Small intestine (tissue), 7 donors: ENCODE data around the gene MTG2. TPM values are rescaled to one million over a fixed set of nuclear protein-coding genes. Genes with fewer than 3 reads are reported as not detected.

ENCODE experiments used
- DNase-seq, 2 donors: peaks; one replicate each; pipeline versions ENCODE4 v3.0.0 to v3.0.0-alpha.2; 2013
- FAIRE-seq: peaks from 2 replicates; lab custom pipeline; 2012; peaks lifted over from hg19 to GRCh38; lab: Jason Lieb, UNC
- H3K27ac ChIP-seq, 3 donors: one replicate each; pipeline ENCODE4 v1.5.1; 2013; ENCODE audit warnings: low read length in 2 of 3, mild to moderate bottlenecking in 2 of 3, control low read depth in 1 of 3, inconsistent platforms in 1 of 3, low read depth in 1 of 3, moderate library complexity in 1 of 3
- H3K27me3 ChIP-seq, 3 donors: one replicate each; pipeline ENCODE4 v1.6.1; 2013; ENCODE audit warnings: low read length in 3 of 3, inconsistent platforms in 1 of 3; ENCODE audit not compliant: control insufficient read depth in 3 of 3, insufficient read depth in 3 of 3
- H3K36me3 ChIP-seq, 3 donors: one replicate each; pipeline ENCODE4 v1.6.1; 2013; ENCODE audit warnings: low read length in 3 of 3, inconsistent platforms in 1 of 3, low read depth in 1 of 3, mild to moderate bottlenecking in 1 of 3, moderate library complexity in 1 of 3; ENCODE audit not compliant: control insufficient read depth in 3 of 3, insufficient read depth in 2 of 3
- H3K4me1 ChIP-seq, 3 donors: one replicate each; pipeline ENCODE4 v1.6.1; 2013; ENCODE audit warnings: low read length in 2 of 3, inconsistent platforms in 1 of 3, low read depth in 1 of 3, mild to moderate bottlenecking in 1 of 3, moderate library complexity in 1 of 3; ENCODE audit not compliant: control insufficient read depth in 3 of 3, insufficient read depth in 2 of 3
- H3K4me3 ChIP-seq, 3 donors: one replicate each; pipeline ENCODE4 v1.5.1; 2013; ENCODE audit warnings: low read length in 3 of 3, control low read depth in 1 of 3, inconsistent platforms in 1 of 3, low read depth in 1 of 3, mild to moderate bottlenecking in 1 of 3, moderate library complexity in 1 of 3
- H3K9me3 ChIP-seq, 2 donors: one replicate each; pipeline ENCODE4 v1.6.1; 2013; ENCODE audit warnings: low read depth in 1 of 2, low read length in 1 of 2; ENCODE audit not compliant: control insufficient read depth in 2 of 2, insufficient read depth in 1 of 2
- WGBS, 3 donors: extraction: QIAGEN DNeasy Blood & Tissue Kit; methylation state at CpG; one replicate each; pipeline ENCODE4 v1.1.7; 2013; 5-methylcytosine and 5-hydroxymethylcytosine counted together
- polyA plus RNA-seq, 4 donors: library from polyadenylated mRNA; stranded (reverse) in 3 of 4; unstranded in 1 of 4; fragments of 200-250 nt in 3 of 4; fragments of 120-200 nt in 1 of 4; gene quantifications; one replicate each; pipeline versions ENCODE4 v1.2.1 to v1.2.3, GENCODE V29; 2013
- donor health status: healthy with polysubstance abuse.
- donor health status: control.
- donor health status: control.
- donor health status: Bipolar disorder and iron deficiency.
- donor health status: healthy.

Gene MTG2
- polyA plus RNA-seq, 4 donors, result 24.9 to 39.4 (median 31.5) TPM

GRCh38 chr20:62235777-62236157, 52.9 kb downstream of the MTG2 start:
- Histone ChIP-seq H3K27ac (no peak overlapping the region), H3K9me3 (peaks cover 0 to 4% of the 10 kb centered on the region in 2 donors), H3K4me1 (peaks cover 4 to 8% (median 5%) of the 10 kb centered on the region in 3 donors), H3K4me3 (no peak overlapping the region), H3K27me3 (peaks cover 0 to 2% (median 0%) of the 10 kb centered on the region in 3 donors), H3K36me3 (peaks cover 0 to 4% (median 0%) of the 10 kb centered on the region in 3 donors)
- FAIRE-seq, result no peak
- WGBS, 3 donors, result 92 to 95% (median 95%) methylated on average over 9 of the region's 9 CpGs
- DNase-seq, result no peak

GRCh38 chr20:62236200-62236599, 53.4 kb downstream of the MTG2 start:
- FAIRE-seq, result no peak
- Histone ChIP-seq H3K9me3 (peaks cover 0 to 4% of the 10 kb centered on the region in 2 donors), H3K27me3 (peaks cover 0 to 2% (median 0%) of the 10 kb centered on the region in 3 donors), H3K4me1 (peaks cover 4 to 11% (median 5%) of the 10 kb centered on the region in 3 donors), H3K4me3 (no peak overlapping the region), H3K36me3 (peaks cover 0 to 9% (median 0%) of the 10 kb centered on the region in 3 donors), H3K27ac (no peak overlapping the region)
- 61 to 75% (median 68%) methylated on average over 6 of the region's 6 CpGs for WGBS, 3 donors
- no peak for DNase-seq

DNA sequence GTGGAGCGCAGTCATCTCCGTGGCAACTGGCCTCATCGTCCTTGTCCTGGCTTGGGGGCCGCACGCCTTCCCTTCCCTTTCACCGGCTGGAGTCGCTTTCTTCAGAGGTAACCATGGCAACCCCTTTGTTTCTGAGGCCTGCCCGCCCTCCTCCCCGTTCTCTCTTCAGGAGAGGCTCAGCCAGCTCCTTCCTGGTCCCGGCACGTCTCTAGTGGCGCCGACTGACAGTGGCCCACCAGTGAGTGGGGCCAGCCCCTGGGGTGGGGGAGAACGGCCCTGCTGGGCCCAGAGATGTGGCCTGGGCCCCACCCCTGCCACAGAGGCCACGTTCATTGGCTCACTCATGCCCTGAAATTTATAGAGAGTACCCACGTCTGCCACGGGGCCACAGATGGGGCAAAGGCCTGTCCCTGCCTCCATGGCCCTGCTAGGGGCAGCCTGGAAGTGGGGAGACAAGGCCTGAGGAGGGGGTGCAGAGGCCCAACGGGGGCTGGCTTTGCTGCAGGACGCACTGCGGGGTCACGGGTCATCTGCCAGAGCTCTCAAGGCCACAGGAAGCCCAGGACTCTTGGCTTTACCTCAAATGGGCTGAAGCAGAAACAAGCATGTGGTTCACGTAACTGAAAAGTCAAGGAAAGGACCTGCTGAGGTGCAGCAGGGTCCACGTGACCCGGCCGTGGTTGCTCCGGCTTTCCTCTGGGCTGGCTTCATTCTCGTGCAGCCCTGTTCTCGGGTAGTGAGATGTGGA, 54.1 kb downstream of the MTG2 start:
- Histone ChIP-seq H3K4me1 (peaks cover 4 to 14% (median 5%) of the 10 kb centered on the region in 3 donors), H3K27ac (no peak overlapping the region), H3K9me3 (peaks cover 0 to 4% of the 10 kb centered on the region in 2 donors), H3K4me3 (no peak overlapping the region), H3K36me3 (peaks cover 0 to 13% (median 0%) of the 10 kb centered on the region in 3 donors), H3K27me3 (peaks cover 0 to 2% (median 0%) of the 10 kb centered on the region in 3 donors)
- 67 to 81% (median 78%) methylated on average over 26 to 28 of the region's 28 CpGs for WGBS, 3 donors
- FAIRE-seq, result no peak
- no peak for DNase-seq

GRCh38 chr20:62237514-62237800, 54.6 kb downstream of the MTG2 start:
- peak overlapping the region in 1 of 3 donors; percentile 13 for H3K27ac ChIP-seq
- no peak overlapping the region for H3K4me3 ChIP-seq
- H3K9me3 ChIP-seq, result peaks cover 0 to 4% of the 10 kb centered on the region in 2 donors
- WGBS, 3 donors, result 18 to 61% (median 31%) methylated on average over 1 of the region's 1 CpG
- no peak for FAIRE-seq
- no peak for DNase-seq
- H3K36me3 ChIP-seq, result peaks cover 0 to 18% (median 0%) of the 10 kb centered on the region in 3 donors
- H3K27me3 ChIP-seq, result peaks cover 0 to 2% (median 0%) of the 10 kb centered on the region in 3 donors
- peaks cover 7 to 14% (median 9%) of the 10 kb centered on the region in 3 donors for H3K4me1 ChIP-seq

GRCh38 chr20:62237801-62238568, 55.2 kb downstream of the MTG2 start, which contains the start of gene OSBPL2:
Gene OSBPL2, plus strand, starts transcription at chr20:62238521. Its CDS starts 17,664 bp downstream, at chr20:62256185.
- Histone ChIP-seq H3K27me3 (peaks cover 0 to 2% (median 0%) of the 10 kb centered on the region in 3 donors), H3K4me3 (peak within 1 kb of the TSS; percentile 78 to 89 (median 84)), H3K36me3 (peaks cover 0 to 22% (median 0%) of the 10 kb centered on the region in 3 donors), H3K27ac (peak within 1 kb of the TSS; percentile 67 to 86 (median 71)), H3K4me1 (peaks cover 7 to 14% (median 9%) of the 10 kb centered on the region in 3 donors), H3K9me3 (peaks cover 0 to 4% of the 10 kb centered on the region in 2 donors)
- WGBS, 3 donors, result 2 to 4% (median 2%) methylated on average over 24 to 55 of the region's 55 CpGs
- no peak for FAIRE-seq
- peak; percentile 100 for DNase-seq

DNA sequence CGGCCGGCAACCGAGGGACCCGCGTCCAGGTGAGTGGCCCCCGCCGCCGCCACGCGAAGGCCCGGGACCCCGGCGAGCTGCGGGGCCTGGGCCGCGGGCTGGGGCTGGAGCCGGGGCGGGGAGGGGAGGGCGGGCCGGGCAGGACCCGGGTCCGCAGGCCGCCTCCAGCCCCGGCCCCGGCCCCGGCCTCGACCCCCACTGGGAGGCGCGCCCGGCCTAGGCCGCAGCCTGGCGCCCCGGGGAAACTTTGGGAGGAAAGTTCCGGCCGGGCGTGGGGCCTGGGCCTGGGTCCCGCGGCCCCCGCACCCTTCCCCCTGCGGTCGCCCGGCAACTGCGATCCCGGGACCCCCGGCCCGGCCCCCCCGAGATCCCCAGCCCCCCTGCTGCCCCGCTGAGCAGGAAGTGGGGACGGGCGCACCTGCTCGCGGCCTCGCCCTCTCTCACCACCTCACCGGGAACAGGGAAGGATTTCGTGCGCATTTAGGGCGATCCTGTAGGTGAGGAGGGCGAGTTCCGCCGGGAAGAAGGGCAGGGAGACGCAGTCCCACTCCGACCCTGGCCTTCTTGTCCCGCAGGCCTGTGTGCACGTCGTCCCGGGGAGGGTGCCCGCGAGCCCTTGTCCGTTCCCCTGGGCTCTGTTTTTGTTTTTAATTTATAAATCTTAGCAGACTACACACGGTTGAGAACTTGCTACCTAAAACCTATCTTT, 55.9 kb downstream of the MTG2 start:
- Histone ChIP-seq H3K27me3 (peaks cover 0 to 2% (median 0%) of the 10 kb centered on the region in 3 donors), H3K4me3 (peak overlapping the region; percentile 78 to 89 (median 84)), H3K9me3 (peaks cover 0 to 2% of the 10 kb centered on the region in 2 donors), H3K27ac (peak overlapping the region; percentile 67 to 86 (median 71)), H3K4me1 (peaks cover 7 to 14% (median 9%) of the 10 kb centered on the region in 3 donors), H3K36me3 (peaks cover 0 to 28% (median 0%) of the 10 kb centered on the region in 3 donors)
- FAIRE-seq (no peak), DNase-seq (peak; percentile 58 to 64)
- WGBS, 3 donors, result 0 to 1% (median 1%) methylated on average over 20 to 70 of the region's 70 CpGs

DNA sequence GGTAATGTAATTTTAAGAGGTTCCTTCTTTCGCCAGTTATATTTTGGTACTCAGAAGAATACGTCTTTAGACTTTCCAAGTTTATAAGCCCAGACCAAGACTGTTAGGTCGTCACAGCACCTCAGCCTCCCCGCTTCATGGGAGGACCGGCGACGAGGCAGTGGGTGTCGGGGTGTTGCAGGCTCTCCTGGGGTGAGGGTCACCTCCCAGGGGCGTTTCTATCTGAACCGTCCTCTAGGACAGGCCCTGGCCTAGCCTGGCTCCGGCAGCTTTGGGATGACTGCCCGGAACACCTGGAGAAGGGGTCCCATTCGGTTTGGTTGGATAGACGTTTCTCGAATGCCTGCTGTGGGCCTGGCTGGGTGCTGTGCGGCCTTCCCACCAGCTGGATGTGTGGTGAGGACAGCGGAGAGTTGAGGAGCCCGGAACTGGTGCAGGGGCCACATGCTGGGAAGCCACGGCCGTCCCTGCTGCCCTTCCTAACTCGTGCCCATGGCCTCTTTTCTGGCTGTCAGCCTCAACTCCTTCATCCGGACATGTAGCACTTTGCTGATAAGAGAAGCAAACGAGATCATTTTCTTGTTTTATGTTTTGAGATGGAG, 56.6 kb downstream of the MTG2 start:
- H3K27ac ChIP-seq, result peak overlapping the region; percentile 67 to 86 (median 71)
- no peaks in the 10 kb centered on the region for H3K9me3 ChIP-seq
- H3K27me3 ChIP-seq, result peaks cover 0 to under 1% (median 0%) of the 10 kb centered on the region in 3 donors
- WGBS, 3 donors, result 12 to 41% (median 28%) methylated on average over 23 of the region's 23 CpGs
- FAIRE-seq (no peak), DNase-seq (peak; percentile 37 to 41)
- H3K4me1 ChIP-seq, result peaks cover 9 to 14% (median 9%) of the 10 kb centered on the region in 3 donors
- H3K4me3 ChIP-seq, result peak overlapping the region in 2 of 3 donors; percentile 78 to 89
- H3K36me3 ChIP-seq, result peaks cover 0 to 35% (median 0%) of the 10 kb centered on the region in 3 donors
